H9 (cell line): ENCODE data around the gene ZSWIM1. TPM values are rescaled to one million over a fixed set of nuclear protein-coding genes. Genes with fewer than 3 reads are reported as not detected.

Source experiments
- DNase-seq: peaks from one replicate; pipeline ENCODE4 v3.0.0-alpha.2; 2017
- H2AFZ ChIP-seq: one replicate; pipeline ENCODE4 v1.6.1; 2013; ENCODE audit warnings: mild to moderate bottlenecking, low read length, control low read depth, moderate library complexity
- H2AK5ac ChIP-seq: 2 replicates; pipeline ENCODE4 v1.6.1; 2013; ENCODE audit warnings: low read length, control low read depth, mixed read lengths; ENCODE audit not compliant: insufficient read length
- H2BK120ac ChIP-seq: one replicate; pipeline ENCODE4 v1.6.1; 2013; ENCODE audit warnings: low read depth, mild to moderate bottlenecking, low read length, control low read depth, inconsistent platforms; ENCODE audit not compliant: poor library complexity, severe bottlenecking
- H2BK12ac ChIP-seq: 2 replicates; pipeline ENCODE4 v1.6.1; 2013; ENCODE audit warnings: low read length, control low read depth, mixed read lengths, low read depth; ENCODE audit not compliant: insufficient read length
- H2BK15ac ChIP-seq: 2 replicates; pipeline ENCODE4 v1.6.1; 2013; ENCODE audit warnings: low read depth, low read length, control low read depth
- H2BK20ac ChIP-seq: one replicate; pipeline ENCODE4 v1.6.1; 2013; ENCODE audit warnings: low read depth, mild to moderate bottlenecking, low read length, control low read depth, inconsistent platforms; ENCODE audit not compliant: poor library complexity, severe bottlenecking
- H2BK5ac ChIP-seq: 2 replicates; pipeline ENCODE4 v1.6.1; 2013; ENCODE audit warnings: low read length, control low read depth, mixed read lengths; ENCODE audit not compliant: insufficient read length
- H3K14ac ChIP-seq: 2 replicates; pipeline ENCODE4 v1.6.1; 2013; ENCODE audit warnings: low read length, control low read depth; ENCODE audit not compliant: insufficient read depth
- H3K18ac ChIP-seq: 2 replicates; pipeline ENCODE4 v1.6.1; 2013; ENCODE audit warnings: low read depth, mild to moderate bottlenecking, mixed read lengths, low read length, control low read depth; ENCODE audit not compliant: insufficient read length
- H3K23ac ChIP-seq: 2 replicates; pipeline ENCODE4 v1.6.1; 2013; ENCODE audit warnings: low read length, control low read depth, mixed read lengths, low read depth; ENCODE audit not compliant: insufficient read length
- H3K23me2 ChIP-seq: 2 replicates; pipeline ENCODE4 v1.6.1; 2013; ENCODE audit warnings: low read depth, mild to moderate bottlenecking, mixed read lengths, low read length, control low read depth; ENCODE audit not compliant: insufficient read length, poor library complexity, severe bottlenecking
- H3K27ac ChIP-seq: 2 replicates; pipeline ENCODE4 v1.5.1; 2013; ENCODE audit warnings: low read length, control low read depth, mixed read lengths, low read depth; ENCODE audit not compliant: insufficient read length
- H3K27me3 ChIP-seq: 2 replicates; pipeline ENCODE4 v1.6.1; 2013; ENCODE audit warnings: low read length, control low read depth, inconsistent platforms; ENCODE audit not compliant: insufficient read depth
- H3K4ac ChIP-seq: 2 replicates; pipeline ENCODE4 v1.6.1; 2013; ENCODE audit warnings: low read depth, mild to moderate bottlenecking, control low read depth, inconsistent platforms, low read length, moderate library complexity
- H3K4me1 ChIP-seq: 2 replicates; pipeline ENCODE4 v1.6.1; 2013; ENCODE audit warnings: low read length, control low read depth, inconsistent platforms; ENCODE audit not compliant: insufficient read depth
- H3K4me2 ChIP-seq: 2 replicates; pipeline ENCODE4 v1.6.1; 2013; ENCODE audit warnings: low read length, control low read depth, mixed read lengths; ENCODE audit not compliant: insufficient read length, insufficient read depth
- H3K56ac ChIP-seq: 2 replicates; pipeline ENCODE4 v1.6.1; 2013; ENCODE audit warnings: low read depth, mild to moderate bottlenecking, mixed read lengths, low read length, control low read depth; ENCODE audit not compliant: insufficient read length
- H3K79me1 ChIP-seq: 2 replicates; pipeline ENCODE4 v1.6.1; 2013; ENCODE audit warnings: low read depth, mild to moderate bottlenecking, moderate library complexity, low read length, control low read depth, inconsistent platforms; ENCODE audit not compliant: insufficient read depth, poor library complexity, severe bottlenecking
- H3K79me2 ChIP-seq: 2 replicates; pipeline ENCODE4 v1.6.1; 2013; ENCODE audit warnings: low read length, control low read depth, inconsistent platforms; ENCODE audit not compliant: insufficient read depth
- H3K9ac ChIP-seq: 2 replicates; pipeline ENCODE4 v1.6.1; 2013; ENCODE audit warnings: low read length, control low read depth, mixed read lengths; ENCODE audit not compliant: insufficient read length; ENCODE audit errors: extremely low read depth
- H3K9me3 ChIP-seq: one replicate; pipeline ENCODE4 v1.6.1; 2013; ENCODE audit warnings: low read depth, low read length, inconsistent platforms; ENCODE audit not compliant: control insufficient read depth
- H3T11ph ChIP-seq: one replicate; pipeline ENCODE4 v1.6.1; 2013; ENCODE audit warnings: mild to moderate bottlenecking, low read length, control low read depth, inconsistent platforms
- H4K20me1 ChIP-seq: one replicate; pipeline ENCODE4 v1.6.1; 2013; ENCODE audit not compliant: control insufficient read depth, insufficient read length, insufficient read depth
- H4K5ac ChIP-seq: 2 replicates; pipeline ENCODE4 v1.6.1; 2013; ENCODE audit warnings: low read depth, mild to moderate bottlenecking, mixed read lengths, low read length, control low read depth; ENCODE audit not compliant: insufficient read length
- H4K8ac ChIP-seq: replicated peaks from 2 replicates; pipeline ENCODE4 v1.6.1; 2013; ENCODE audit warnings: low read length, control low read depth, mixed read lengths, low read depth; ENCODE audit not compliant: insufficient read length
- H4K91ac ChIP-seq: 2 replicates; pipeline ENCODE4 v1.6.1; 2013; ENCODE audit warnings: low read depth, mild to moderate bottlenecking, moderate library complexity, mixed read lengths, low read length, control low read depth; ENCODE audit not compliant: insufficient read length
- H3K27ac Mint-ChIP-seq, 3 experiments: 2 replicates in 2 of 3; 3 replicates in 1 of 3; pipeline ENCODE4 v1.8.0; 2020 to 2021; ENCODE audit warnings: mixed read lengths in 3 of 3, mild to moderate bottlenecking in 1 of 3, moderate library complexity in 1 of 3
- H3K27me3 Mint-ChIP-seq: 2 replicates; pipeline ENCODE4 v1.8.0; 2021; ENCODE audit warnings: low read depth, mild to moderate bottlenecking, moderate library complexity, mixed read lengths
- H3K36me3 Mint-ChIP-seq, 3 experiments: 2 replicates in 2 of 3; 3 replicates in 1 of 3; pipeline ENCODE4 v1.8.0; 2020 to 2021; ENCODE audit warnings: low read depth in 3 of 3, mixed read lengths in 3 of 3; ENCODE audit not compliant: insufficient read depth in 1 of 3
- H3K4me1 Mint-ChIP-seq, 2 experiments: 2 replicates each; pipeline ENCODE4 v1.8.0; 2020; ENCODE audit warnings: mixed read lengths in 2 of 2
- H3K4me3 Mint-ChIP-seq, 2 experiments: 2 replicates in 1 of 2; 3 replicates in 1 of 2; pipeline ENCODE4 v1.8.0; 2020 to 2021; ENCODE audit warnings: mild to moderate bottlenecking in 2 of 2, mixed read lengths in 2 of 2, moderate library complexity in 1 of 2
- H3K9me3 Mint-ChIP-seq, 2 experiments: 2 replicates in 1 of 2; 3 replicates in 1 of 2; pipeline ENCODE4 v1.8.0; 2020; ENCODE audit warnings: mild to moderate bottlenecking in 2 of 2, mixed read lengths in 2 of 2, moderate library complexity in 1 of 2
- WGBS: extraction: QIAGEN DNeasy Blood & Tissue Kit; methylation state at CpG from one replicate; pipeline ENCODE4 v1.1.7; 2013; ENCODE audit warnings: missing lambda C conversion rate, low lambda C conversion rate, mixed read lengths; ENCODE audit not compliant: insufficient read length; ENCODE audit errors: extremely low coverage; 5-methylcytosine and 5-hydroxymethylcytosine counted together
- total RNA-seq: library from RNA; stranded (reverse); gene quantifications from 2 replicates; pipeline ENCODE4 v1.2.1, GENCODE V29; 2021
- TF ChIP-seq, protein P1 (sequence below): fragments of 200-600 bp; sonication (generic); conservative IDR thresholded peaks from 3 replicates; pipeline ENCODE4 v1.8.0; 2021; ENCODE audit warnings: antibody characterized with exemption, mild to moderate bottlenecking

ZSWIM1 gene
- total RNA-seq, 1 experiment from 2014 or later = 13.0 TPM

DNA sequence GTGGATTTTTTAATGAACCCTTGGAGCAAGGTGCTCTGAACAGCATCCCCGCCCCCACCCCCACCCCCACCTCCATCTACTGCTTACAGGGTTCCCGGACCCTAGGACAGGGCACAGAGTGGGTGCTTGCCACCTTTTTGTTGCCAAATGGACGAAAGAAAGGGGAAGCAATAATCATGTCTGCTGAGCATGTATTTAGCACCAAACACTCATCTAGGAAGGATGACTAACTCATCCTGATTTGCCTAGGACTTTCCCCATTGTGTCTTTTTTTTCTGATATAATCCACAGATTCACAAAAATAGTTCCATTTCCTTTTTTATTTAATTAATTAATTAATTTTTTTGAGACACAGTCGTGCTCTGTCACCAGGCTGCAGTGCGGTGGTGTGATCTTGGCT lies 32.1 kb downstream of the ZSWIM1 start:
- Histone ChIP-seq H3K9ac (no peak overlapping the region), H3K27ac (no peak overlapping the region), H4K91ac (no peak overlapping the region), H3K9me3 (no peaks in the 10 kb centered on the region), H2BK5ac (no peak overlapping the region), H3K79me2 (no peaks in the 10 kb centered on the region), H3K14ac (no peak overlapping the region), H3K79me1 (no peaks in the 10 kb centered on the region), H2BK20ac (no peak overlapping the region), H2BK15ac (no peak overlapping the region), H3K4ac (no peak overlapping the region), H3K18ac (no peak overlapping the region), H4K5ac (no peak overlapping the region), H3K4me1 (no peaks in the 10 kb centered on the region), H3K23ac (no peak overlapping the region), H2BK12ac (no peak overlapping the region), H3T11ph (no peak overlapping the region), H2AFZ (no peak overlapping the region), H3K4me2 (no peak overlapping the region), H4K8ac (no peak overlapping the region), H3K23me2 (peaks cover 16% of the 10 kb centered on the region), H2AK5ac (no peak overlapping the region), H3K56ac (no peak overlapping the region), H2BK120ac (no peak overlapping the region), H3K27me3 (no peaks in the 10 kb centered on the region), H4K20me1 (no peaks in the 10 kb centered on the region)
- H3K9me3 Mint-ChIP-seq = no peaks in the 10 kb centered on the region
- H3K4me3 Mint-ChIP-seq = peak overlapping the region in 1 of 2 experiments; percentile 46; a peak in 1 of 5 replicates
- TF ChIP-seq, protein P1, sequence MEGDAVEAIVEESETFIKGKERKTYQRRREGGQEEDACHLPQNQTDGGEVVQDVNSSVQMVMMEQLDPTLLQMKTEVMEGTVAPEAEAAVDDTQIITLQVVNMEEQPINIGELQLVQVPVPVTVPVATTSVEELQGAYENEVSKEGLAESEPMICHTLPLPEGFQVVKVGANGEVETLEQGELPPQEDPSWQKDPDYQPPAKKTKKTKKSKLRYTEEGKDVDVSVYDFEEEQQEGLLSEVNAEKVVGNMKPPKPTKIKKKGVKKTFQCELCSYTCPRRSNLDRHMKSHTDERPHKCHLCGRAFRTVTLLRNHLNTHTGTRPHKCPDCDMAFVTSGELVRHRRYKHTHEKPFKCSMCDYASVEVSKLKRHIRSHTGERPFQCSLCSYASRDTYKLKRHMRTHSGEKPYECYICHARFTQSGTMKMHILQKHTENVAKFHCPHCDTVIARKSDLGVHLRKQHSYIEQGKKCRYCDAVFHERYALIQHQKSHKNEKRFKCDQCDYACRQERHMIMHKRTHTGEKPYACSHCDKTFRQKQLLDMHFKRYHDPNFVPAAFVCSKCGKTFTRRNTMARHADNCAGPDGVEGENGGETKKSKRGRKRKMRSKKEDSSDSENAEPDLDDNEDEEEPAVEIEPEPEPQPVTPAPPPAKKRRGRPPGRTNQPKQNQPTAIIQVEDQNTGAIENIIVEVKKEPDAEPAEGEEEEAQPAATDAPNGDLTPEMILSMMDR = no peak
- H3K36me3 Mint-ChIP-seq = peaks cover 8 to 15% (median 14%) of the 10 kb centered on the region in 3 experiments; a peak in 6 of 7 replicates
- WGBS = no CpG with 5 or more reads among the region's 5 CpGs
- no peak overlapping the region for H3K27ac Mint-ChIP-seq
- peaks cover 6 to 16% of the 10 kb centered on the region in 2 experiments for H3K4me1 Mint-ChIP-seq
- H3K27me3 Mint-ChIP-seq = no peaks in the 10 kb centered on the region; the same call in 1 of the 2 replicates
- no peak for DNase-seq
